AG08396 (cell line): ENCODE measurements around the gene ANTKMT.
A peak's percentile ranks its signal among the peaks of the same experiment; 100 is the strongest.

Experiments
- DNase-seq: peaks from one replicate; pipeline ENCODE4 v3.0.0; 2012; ENCODE audit warnings: low spot score, mixed read lengths

Gene ANTKMT

GRCh38 chr16:720990-721764, at the start of gene ANTKMT:
ANTKMT (plus strand) TSS chr16:721146; CDS start chr16:721275, 129 bp downstream.
- peak; percentile 92 for DNase-seq

DNA sequence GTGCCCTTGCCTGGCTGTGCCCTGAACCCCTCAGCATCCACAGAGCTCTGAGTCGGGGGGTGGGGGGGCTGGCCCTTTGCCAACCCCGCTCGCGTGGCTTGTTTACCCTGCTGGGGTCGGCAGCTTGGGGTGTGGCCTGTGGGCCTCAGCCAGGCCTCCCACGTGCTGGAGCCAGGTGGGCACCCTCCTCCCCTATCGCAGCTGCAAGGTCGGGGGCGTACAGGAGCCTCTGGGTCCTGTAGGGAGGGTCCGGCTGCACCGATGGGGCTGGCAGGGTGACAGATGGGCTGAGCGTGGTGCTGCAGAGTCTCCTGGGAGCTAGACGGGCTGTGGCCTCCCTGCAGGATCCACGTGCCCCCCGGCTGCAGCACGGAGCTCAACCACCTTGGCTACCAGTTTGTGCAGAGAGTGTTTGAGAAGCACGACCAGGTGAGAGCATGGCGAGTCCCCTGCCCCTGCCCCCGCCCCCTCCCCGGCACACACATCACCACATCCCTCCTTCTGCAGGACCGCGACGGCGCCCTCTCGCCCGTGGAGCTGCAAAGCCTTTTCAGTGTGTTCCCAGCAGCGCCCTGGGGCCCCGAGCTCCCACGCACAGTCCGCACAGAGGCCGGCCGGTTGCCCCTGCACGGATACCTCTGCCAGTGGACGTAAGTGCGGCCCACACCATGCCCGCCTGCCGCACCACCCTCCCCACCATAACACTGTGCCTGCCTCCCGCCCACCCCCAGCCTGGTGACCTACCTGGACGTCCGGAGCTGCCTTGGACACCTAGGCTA, 49.4 kb upstream of the ANTKMT start:
- no peak for DNase-seq

GRCh38 chr16:672371-672770, 48.6 kb upstream of the ANTKMT start:
- no peak for DNase-seq

DNA sequence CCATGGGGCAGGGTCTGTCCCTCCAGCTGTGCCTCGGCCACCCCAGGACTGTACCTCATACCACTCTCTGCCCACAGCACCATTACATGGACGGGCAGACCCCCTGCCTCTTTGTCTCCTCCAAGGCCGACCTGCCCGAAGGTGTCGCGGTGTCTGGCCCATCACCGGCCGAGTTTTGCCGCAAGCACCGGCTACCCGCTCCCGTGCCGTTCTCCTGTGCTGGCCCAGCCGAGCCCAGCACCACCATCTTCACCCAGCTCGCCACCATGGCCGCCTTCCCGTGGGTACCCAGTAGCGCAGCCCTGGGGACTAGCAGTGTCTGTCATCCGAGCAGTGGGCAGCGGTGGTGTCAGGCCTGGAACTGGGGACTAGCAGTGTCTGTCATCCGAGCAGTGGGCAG, 48.1 kb upstream of the ANTKMT start:
- no peak for DNase-seq

- DNase-seq = no peak
Measured at GRCh38 chr16:673399-673991, 47.5 kb upstream of the ANTKMT start.

- DNase-seq = no peak
Measured at GRCh38 chr16:674214-674881, 46.6 kb upstream of the ANTKMT start.

- peak; percentile 65 for DNase-seq
Measured at GRCh38 chr16:674968-675883, 45.7 kb upstream of the ANTKMT start, which contains the start of gene RHBDL1. RHBDL1 (plus strand) TSS chr16:675671; CDS start chr16:675791, 120 bp downstream.

- no peak for DNase-seq
Measured at GRCh38 chr16:675884-676564, 44.9 kb upstream of the ANTKMT start.

GRCh38 chr16:676565-676902, 44.4 kb upstream of the ANTKMT start:
- DNase-seq = no peak

DNA sequence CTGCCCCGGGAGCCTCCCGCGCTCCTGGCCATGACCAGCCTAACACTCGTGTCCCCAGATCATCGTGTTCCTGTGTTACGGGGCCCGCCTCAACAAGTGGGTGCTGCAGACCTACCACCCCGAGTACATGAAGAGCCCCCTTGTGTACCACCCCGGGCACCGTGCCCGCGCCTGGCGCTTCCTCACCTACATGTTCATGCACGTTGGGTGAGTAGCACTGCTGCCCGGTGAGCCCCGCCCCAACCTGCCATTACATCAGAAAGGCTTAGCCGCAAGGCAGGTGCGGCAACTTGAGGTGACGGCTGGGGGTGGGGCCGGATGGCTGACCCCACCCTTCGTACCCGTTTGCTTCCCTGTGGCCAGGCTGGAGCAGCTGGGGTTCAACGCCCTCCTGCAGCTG, 44.0 kb upstream of the ANTKMT start:
- DNase-seq = no peak

GRCh38 chr16:677316-678190, 43.4 kb upstream of the ANTKMT start:
- DNase-seq = no peak

DNA sequence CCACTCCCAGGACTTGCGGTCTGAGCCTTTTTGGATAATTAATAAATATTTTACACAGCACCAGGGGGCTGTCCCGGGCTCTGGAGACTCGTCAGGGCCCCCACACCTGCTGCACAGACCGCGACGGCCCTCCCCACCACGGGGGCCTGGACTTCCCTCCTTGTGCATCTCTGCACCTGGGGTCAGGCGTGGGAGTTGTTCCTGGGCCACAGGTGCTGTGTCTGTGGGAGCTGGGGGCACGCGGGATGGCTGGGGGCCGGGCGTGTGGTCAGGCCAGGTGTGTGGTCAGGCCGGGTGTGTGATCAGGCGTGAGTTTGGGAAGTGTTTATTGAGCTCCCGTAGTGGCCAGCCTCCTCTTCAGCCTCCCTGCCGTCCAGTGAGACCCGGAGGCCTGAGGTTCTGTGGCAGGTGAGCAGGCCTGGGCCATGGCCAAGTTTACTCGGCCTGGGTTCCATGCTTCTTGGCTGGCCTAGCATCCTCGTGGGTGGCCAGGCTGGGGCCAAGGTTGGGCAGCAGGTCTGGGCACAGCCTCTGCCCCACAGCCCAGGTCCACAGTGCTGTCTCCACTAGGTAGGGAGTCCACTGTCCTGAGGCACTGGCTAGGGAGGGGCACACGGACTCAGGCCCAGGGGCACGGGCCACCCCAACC, 42.6 kb upstream of the ANTKMT start:
- DNase-seq = no peak

- peak; percentile 60 for DNase-seq
Measured at GRCh38 chr16:678858-679813, 41.8 kb upstream of the ANTKMT start.

DNA sequence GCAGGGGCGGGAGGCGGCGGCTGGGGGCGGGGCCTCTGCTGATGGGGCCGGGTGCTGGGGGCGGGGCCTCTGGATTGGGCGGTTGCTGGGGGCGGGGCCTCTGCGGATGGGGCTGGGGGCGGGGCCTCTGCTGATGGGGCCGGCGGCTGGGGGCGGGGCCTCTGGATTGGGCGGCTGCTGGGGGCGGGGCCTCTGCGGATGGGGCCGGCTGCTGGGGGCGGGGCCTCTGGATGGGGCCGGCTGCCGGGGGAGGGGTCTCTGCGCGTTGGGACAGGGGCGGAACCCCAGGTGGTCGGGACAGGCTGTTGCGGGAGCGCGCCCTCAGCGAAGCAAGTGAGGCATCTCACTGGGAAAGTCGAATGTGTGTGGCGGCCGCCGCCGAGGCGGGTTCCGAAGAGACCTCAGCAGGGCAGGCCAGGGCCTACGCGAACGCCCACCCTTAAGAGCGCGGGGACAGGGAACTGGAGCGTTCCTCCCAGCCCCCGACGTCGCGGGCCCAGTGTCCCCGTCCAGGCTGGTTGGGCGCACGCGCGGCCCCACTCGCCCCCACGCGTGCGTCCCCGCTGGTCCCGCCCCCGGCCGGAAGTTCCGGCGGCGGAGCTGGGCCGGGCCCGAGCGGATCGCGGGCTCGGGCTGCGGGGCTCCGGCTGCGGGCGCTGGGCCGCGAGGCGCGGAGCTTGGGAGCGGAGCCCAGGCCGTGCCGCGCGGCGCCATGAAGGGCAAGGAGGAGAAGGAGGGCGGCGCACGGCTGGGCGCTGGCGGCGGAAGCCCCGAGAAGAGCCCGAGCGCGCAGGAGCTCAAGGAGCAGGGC, 40.9 kb upstream of the ANTKMT start, which contains the start of gene STUB1:
Gene STUB1 (plus strand): TSS at position 597 of the 811 bp plus-strand sequence. CDS start 116 bp downstream, at position 713.
- peak; percentile 94 for DNase-seq

- peak; percentile 43 for DNase-seq
Measured at GRCh38 chr16:680625-680945, 40.4 kb upstream of the ANTKMT start.

DNA sequence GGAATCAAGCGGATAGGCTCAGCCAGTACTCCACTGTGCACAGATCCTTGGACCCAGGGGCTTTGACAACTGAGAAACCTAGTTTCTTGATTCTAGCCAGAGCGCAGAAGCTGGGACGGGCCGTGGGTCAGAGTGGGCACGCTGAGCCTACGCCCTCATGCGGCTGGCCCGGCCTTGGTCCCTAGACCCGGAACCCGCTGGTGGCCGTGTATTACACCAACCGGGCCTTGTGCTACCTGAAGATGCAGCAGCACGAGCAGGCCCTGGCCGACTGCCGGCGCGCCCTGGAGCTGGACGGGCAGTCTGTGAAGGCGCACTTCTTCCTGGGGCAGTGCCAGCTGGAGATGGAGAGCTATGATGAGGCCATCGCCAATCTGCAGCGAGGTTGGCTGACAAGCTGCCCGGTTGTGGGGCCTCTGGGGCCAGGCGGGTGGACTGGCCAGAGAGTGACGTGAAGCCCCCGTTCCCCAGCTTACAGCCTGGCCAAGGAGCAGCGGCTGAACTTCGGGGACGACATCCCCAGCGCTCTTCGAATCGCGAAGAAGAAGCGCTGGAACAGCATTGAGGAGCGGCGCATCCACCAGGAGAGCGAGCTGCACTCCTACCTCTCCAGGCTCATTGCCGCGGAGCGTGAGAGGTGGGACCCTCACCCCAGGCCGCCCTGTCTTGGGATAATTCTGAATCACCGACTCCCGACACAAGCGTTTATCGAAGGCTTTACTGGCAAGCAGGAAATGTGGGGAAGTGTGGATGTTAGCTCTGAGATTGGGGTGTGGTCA, 39.8 kb upstream of the ANTKMT start:
- peak; percentile 47 for DNase-seq
